Naive B cell (primary cell): ENCODE measurements around the gene RNF157. TPM values are rescaled to one million over a fixed set of nuclear protein-coding genes. Genes with fewer than 3 reads are reported as not detected.
"Not testable (repeated sequence)": the region's sequence is repeated elsewhere in the genome, so short reads cannot be mapped to it uniquely, and the experiment has no call there.

Experiments used
- ATAC-seq, 2 donors: fragments of 150-1000 bp; cut with Tn5 transposase; 2 replicates each; pipeline ENCODE4 v1.10.0; 2021; ENCODE audit warnings: low read depth in 2 of 2, mild to moderate bottlenecking in 2 of 2, moderate library complexity in 2 of 2
- DNase-seq: peaks from one replicate; pipeline ENCODE4 v3.0.0; 2022
- H3K27ac Mint-ChIP-seq, 6 donors: one replicate each; pipeline ENCODE4 v1.8.0; 2020 to 2022; ENCODE audit warnings: mild to moderate bottlenecking in 6 of 6, mixed read lengths in 6 of 6, moderate library complexity in 5 of 6, inconsistent platforms in 2 of 6
- H3K27me3 Mint-ChIP-seq, 3 donors: one replicate each; pipeline ENCODE4 v1.8.0; 2021 to 2022; ENCODE audit warnings: mixed read lengths in 3 of 3, mild to moderate bottlenecking in 1 of 3
- H3K36me3 Mint-ChIP-seq, 2 donors: one replicate each; pipeline ENCODE4 v1.8.0; 2020 to 2022; ENCODE audit warnings: mixed read lengths in 2 of 2, inconsistent platforms in 1 of 2, mild to moderate bottlenecking in 1 of 2
- H3K4me1 Mint-ChIP-seq, 3 donors: one replicate each; pipeline ENCODE4 v1.8.0; 2020 to 2022; ENCODE audit warnings: mixed read lengths in 3 of 3, inconsistent platforms in 1 of 3, mild to moderate bottlenecking in 1 of 3, moderate library complexity in 1 of 3
- H3K4me3 Mint-ChIP-seq, 8 donors: one replicate each; pipeline ENCODE4 v1.8.0; 2020 to 2022; ENCODE audit warnings: mild to moderate bottlenecking in 8 of 8, mixed read lengths in 8 of 8, moderate library complexity in 8 of 8, inconsistent platforms in 2 of 8
- H3K9me3 Mint-ChIP-seq, 7 donors: one replicate each; pipeline ENCODE4 v1.8.0; 2020 to 2022; ENCODE audit warnings: mixed read lengths in 7 of 7, mild to moderate bottlenecking in 5 of 7, inconsistent platforms in 2 of 7, moderate library complexity in 1 of 7
- polyA plus RNA-seq, 6 donors: library from polyadenylated mRNA; unstranded; fragments of 300-500 nt; fragmentation: Illumina TruSeq; gene quantifications; one replicate each; pipeline ENCODE4 v1.2.3, GENCODE V29; 2021; ENCODE audit warnings: low read depth in 6 of 6

RNF157 gene
- polyA plus RNA-seq, 6 donors from 2014 or later, result 0.09 to 0.71 (median 0.22) TPM; not detected in 1

- H3K27me3 Mint-ChIP-seq, result no peaks in the 10 kb centered on the region
- ATAC-seq (no peak), DNase-seq (peak; percentile 38)
- no peaks in the 10 kb centered on the region for H3K9me3 Mint-ChIP-seq
- no peaks in the 10 kb centered on the region for H3K36me3 Mint-ChIP-seq
- H3K4me1 Mint-ChIP-seq, result peaks cover 42 to 79% (median 71%) of the 10 kb centered on the region in 3 donors
- H3K27ac Mint-ChIP-seq, result peak overlapping the region; percentile 98 to 100 (median 99)
- peak overlapping the region; percentile 86 to 95 (median 92) for H3K4me3 Mint-ChIP-seq
Observed at GRCh38 chr17:76266244-76266938, 26.1 kb upstream of the RNF157 start.

GRCh38 chr17:76265624-76266243, 25.4 kb upstream of the RNF157 start:
- peak in 1 of 2 donors; percentile 2 for ATAC-seq
- Mint-ChIP-seq H3K27ac (peak overlapping the region; percentile 98 to 100 (median 99)), H3K4me1 (peaks cover 42 to 77% (median 68%) of the 10 kb centered on the region in 3 donors), H3K36me3 (no peaks in the 10 kb centered on the region), H3K4me3 (peak overlapping the region; percentile 86 to 95 (median 92)), H3K27me3 (no peaks in the 10 kb centered on the region), H3K9me3 (no peaks in the 10 kb centered on the region)
- DNase-seq, result peak; percentile 45

DNA sequence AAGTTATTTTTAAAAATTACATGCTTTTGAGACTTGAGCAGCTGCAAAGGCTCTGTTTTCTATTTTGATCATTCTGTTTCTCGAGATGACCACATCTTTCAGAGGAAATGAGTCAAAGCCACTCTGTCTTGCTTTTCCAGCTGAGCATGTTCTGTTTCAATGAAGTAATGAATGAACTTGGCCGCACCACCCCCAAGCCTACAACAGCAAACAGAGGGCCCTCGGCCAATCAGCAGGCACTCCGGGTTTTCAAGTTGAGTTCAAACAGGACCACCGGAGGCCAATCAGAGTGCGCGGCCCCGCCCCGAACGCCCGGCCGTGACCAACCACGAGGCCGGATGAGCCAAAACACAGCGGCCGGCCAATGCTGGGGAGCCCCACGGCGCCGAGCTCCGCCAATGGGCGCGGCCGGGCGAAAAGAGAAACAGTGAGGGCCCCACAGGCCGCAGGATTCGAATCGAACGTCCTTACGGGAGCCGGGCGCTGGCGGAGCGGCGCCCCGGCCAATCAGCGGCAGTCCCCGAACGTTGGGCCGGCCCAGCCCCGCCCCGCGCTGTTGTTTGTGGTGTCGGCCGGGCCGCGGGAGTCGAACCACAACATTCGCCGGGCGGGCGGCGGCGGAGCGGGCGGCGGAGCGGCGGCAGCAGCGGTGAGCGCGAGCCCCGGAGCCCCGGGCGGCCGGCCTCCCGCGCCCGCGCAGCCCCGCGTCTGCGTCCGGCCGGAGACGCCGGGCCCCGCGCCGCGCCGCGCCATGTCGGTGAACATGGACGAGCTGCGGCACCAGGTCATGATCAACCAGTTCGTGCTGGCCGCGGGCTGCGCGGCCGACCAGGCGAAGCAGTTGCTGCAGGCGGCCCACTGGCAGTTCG, 24.7 kb upstream of the RNF157 start, which contains the start of gene UBALD2:
Gene UBALD2, plus strand, starts transcription at position 594 of the 869 bp plus-strand sequence. Its CDS starts 158 bp downstream, at position 752.
- no peaks in the 10 kb centered on the region for H3K9me3 Mint-ChIP-seq
- no peaks in the 10 kb centered on the region for H3K36me3 Mint-ChIP-seq
- ATAC-seq, result peak; percentile 73 to 77
- peak within 1 kb of the TSS; percentile 98 to 100 (median 99) for H3K27ac Mint-ChIP-seq
- H3K27me3 Mint-ChIP-seq, result no peaks in the 10 kb centered on the region
- H3K4me1 Mint-ChIP-seq, result peaks cover 43 to 81% (median 72%) of the 10 kb centered on the region in 3 donors
- peak within 1 kb of the TSS; percentile 86 to 95 (median 92) for H3K4me3 Mint-ChIP-seq
- peak; percentile 99 for DNase-seq

- DNase-seq (no peak), ATAC-seq (no peak)
- H3K27me3 Mint-ChIP-seq, result no peaks in the 10 kb centered on the region
- peak overlapping the region; percentile 66 to 91 (median 86) for H3K4me3 Mint-ChIP-seq
- H3K4me1 Mint-ChIP-seq, result peaks cover 43 to 81% (median 72%) of the 10 kb centered on the region in 3 donors
- H3K27ac Mint-ChIP-seq, result peak overlapping the region; percentile 47 to 99 (median 90)
- no peaks in the 10 kb centered on the region for H3K9me3 Mint-ChIP-seq
- H3K36me3 Mint-ChIP-seq, result no peaks in the 10 kb centered on the region
Observed at GRCh38 chr17:76264425-76264754, 24.1 kb upstream of the RNF157 start.

DNA sequence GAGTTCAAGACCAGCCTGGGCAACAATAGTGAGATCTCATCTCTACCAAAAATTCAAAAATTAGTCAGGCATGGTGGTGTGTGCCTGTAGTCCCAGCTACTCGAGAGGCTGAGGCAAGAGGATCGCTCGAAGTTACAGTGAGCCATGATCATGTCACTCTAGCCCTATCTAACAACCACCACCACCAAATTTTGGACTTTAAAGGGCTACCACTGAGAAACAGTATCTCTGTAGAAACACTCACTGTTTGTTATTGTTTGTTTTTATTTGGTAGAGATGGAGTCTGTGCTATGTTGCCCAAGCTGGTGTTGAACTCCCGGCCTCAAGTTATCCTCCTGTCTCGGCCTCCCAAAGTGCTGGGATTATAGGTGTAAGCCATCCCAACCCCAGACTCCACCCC, 23.6 kb upstream of the RNF157 start:
- no peaks in the 10 kb centered on the region for H3K36me3 Mint-ChIP-seq
- peak overlapping the region in 4 of 8 donors; percentile 0 to 90 (median 46) for H3K4me3 Mint-ChIP-seq
- no peaks in the 10 kb centered on the region for H3K27me3 Mint-ChIP-seq
- H3K4me1 Mint-ChIP-seq, result peaks cover 39 to 77% (median 68%) of the 10 kb centered on the region in 3 donors
- DNase-seq (no peak), ATAC-seq (no peak)
- H3K9me3 Mint-ChIP-seq, result no peaks in the 10 kb centered on the region
- H3K27ac Mint-ChIP-seq, result peak overlapping the region; percentile 19 to 99 (median 87)

DNA sequence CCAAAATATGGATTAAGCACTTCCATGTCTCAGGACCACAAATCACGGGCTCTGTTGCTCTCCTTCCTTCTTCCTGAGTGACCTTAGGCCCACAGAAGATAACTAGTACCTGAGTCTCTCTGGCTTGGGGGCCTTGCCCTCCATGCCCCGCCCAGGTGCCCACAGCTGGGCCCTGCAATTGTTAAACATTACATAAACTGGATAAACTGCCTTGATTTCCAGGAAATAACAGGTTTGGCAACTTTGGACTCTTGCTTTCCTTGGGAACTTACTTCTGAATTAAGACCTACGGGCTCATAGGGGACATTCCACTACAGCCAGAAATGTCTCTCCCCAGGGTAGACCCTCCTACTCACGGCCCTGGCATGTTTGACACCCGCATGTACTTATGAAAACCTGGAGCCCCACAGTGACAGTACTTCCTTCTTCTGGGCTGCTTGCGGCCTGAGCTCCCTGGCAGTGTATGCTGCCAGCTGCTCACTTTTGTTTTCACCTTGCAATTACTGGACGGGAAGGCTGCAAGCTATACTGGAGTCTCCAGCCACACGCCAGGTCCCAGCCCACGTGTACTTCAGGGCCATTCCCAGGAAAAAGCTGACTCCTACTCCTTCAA, 22.5 kb upstream of the RNF157 start:
- no peaks in the 10 kb centered on the region for H3K27me3 Mint-ChIP-seq
- ATAC-seq (peak; percentile 13 to 14), DNase-seq (peak; percentile 58)

GRCh38 chr17:76261421-76262215, 21.3 kb upstream of the RNF157 start:
- Mint-ChIP-seq H3K4me3 (peak overlapping the region in 7 of 8 donors; percentile 15 to 80 (median 74)), H3K36me3 (no peaks in the 10 kb centered on the region), H3K27me3 (no peaks in the 10 kb centered on the region), H3K27ac (peak overlapping the region in 5 of 6 donors; percentile 53 to 89 (median 67)), H3K4me1 (peaks cover 35 to 57% (median 47%) of the 10 kb centered on the region in 3 donors), H3K9me3 (no peaks in the 10 kb centered on the region)
- DNase-seq (peak; percentile 27), ATAC-seq (no peak)

More for the DNA sequence above, 22.5 kb upstream of the RNF157 start:
- Mint-ChIP-seq H3K27ac (peak overlapping the region; percentile 80 to 94 (median 90)), H3K4me1 (peaks cover 34 to 67% (median 58%) of the 10 kb centered on the region in 3 donors), H3K4me3 (peak overlapping the region; percentile 27 to 90 (median 76)), H3K36me3 (no peaks in the 10 kb centered on the region), H3K9me3 (no peaks in the 10 kb centered on the region)

GRCh38 chr17:76260669-76261068, 20.4 kb upstream of the RNF157 start:
- Mint-ChIP-seq H3K9me3 (no peaks in the 10 kb centered on the region), H3K36me3 (no peaks in the 10 kb centered on the region), H3K27me3 (no peaks in the 10 kb centered on the region), H3K4me3 (peak overlapping the region in 4 of 8 donors; percentile 12 to 49 (median 22)), H3K27ac (peak overlapping the region in 3 of 6 donors; percentile 2 to 9 (median 5)), H3K4me1 (peaks cover 37 to 61% (median 44%) of the 10 kb centered on the region in 3 donors)
- ATAC-seq (no peak), DNase-seq (no peak)

DNA sequence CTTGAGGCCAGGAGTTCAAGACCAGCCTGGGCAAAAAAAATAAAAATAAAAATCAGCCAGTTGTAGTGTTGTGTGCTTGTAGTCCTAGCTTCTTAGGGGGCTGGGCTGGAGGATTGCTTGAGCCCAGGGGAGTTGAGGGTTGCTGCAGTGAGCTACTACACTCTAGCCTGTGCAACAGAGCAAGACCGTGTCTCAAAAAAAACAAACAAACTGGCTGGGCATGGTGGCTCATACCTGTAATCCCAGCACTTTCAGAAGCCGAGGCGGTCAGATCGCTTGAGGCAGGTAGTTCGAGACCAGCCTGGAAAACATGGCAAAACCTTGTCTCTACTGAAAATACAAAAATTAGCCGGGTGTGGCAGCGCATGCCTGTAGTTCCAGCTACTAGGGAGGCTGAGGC, 19.9 kb upstream of the RNF157 start:
- Mint-ChIP-seq H3K4me3 (peak overlapping the region in 4 of 8 donors; percentile 16 to 37 (median 24)), H3K36me3 (no peaks in the 10 kb centered on the region), H3K27me3 (no peaks in the 10 kb centered on the region), H3K27ac (peak overlapping the region in 4 of 6 donors; percentile 5 to 72 (median 37)), H3K4me1 (peaks cover 37 to 66% (median 44%) of the 10 kb centered on the region in 3 donors), H3K9me3 (no peaks in the 10 kb centered on the region)
- ATAC-seq, result no peak
- DNase-seq, result no peak

- not testable (repeated sequence) for DNase-seq, H3K4me3 Mint-ChIP-seq, ATAC-seq, H3K9me3 Mint-ChIP-seq, H3K27ac Mint-ChIP-seq, H3K36me3 Mint-ChIP-seq, H3K27me3 Mint-ChIP-seq
- H3K4me1 Mint-ChIP-seq, result peaks cover 30 to 56% (median 36%) of the 10 kb centered on the region in 3 donors
Observed at GRCh38 chr17:76256430-76257050, 16.2 kb upstream of the RNF157 start.

DNA sequence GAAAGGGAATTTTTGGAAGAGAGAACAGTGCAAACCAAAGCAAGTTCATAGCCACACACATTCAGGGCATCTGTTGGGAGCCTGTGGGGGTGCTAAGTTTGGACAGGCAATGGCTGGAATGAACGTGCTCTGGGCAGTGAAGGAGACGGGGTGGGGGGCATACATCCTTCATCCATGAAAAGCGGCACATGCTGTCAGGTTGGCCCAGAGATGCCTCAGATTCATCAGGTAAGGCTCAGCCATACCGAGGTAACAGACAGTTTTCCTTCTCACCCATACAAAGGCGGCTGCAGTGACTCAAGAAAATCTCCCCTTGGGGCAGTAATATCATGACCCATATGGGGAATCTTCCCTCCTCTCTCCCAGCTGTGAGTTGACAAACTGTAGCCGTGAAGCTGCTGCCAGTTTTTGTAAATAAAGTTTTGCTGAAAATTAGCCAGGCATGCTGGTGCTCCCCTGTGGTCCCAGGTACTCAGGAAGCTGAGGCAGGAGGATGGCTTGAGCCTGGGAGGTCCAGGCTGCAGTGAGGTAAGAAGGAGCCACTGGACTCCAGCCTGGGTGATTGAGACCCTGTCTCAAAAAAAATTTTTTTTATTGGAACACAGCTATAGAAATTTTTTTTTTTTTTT, 15.6 kb upstream of the RNF157 start:
- ATAC-seq, result no peak
- no peaks in the 10 kb centered on the region for H3K36me3 Mint-ChIP-seq
- no peak for DNase-seq
- H3K9me3 Mint-ChIP-seq, result peaks cover 0 to 3% (median 0%) of the 10 kb centered on the region in 7 donors
- H3K4me3 Mint-ChIP-seq, result no peak overlapping the region
- H3K4me1 Mint-ChIP-seq, result peaks cover 29 to 56% (median 36%) of the 10 kb centered on the region in 3 donors
- peak overlapping the region in 1 of 6 donors; percentile 69 for H3K27ac Mint-ChIP-seq
- no peaks in the 10 kb centered on the region for H3K27me3 Mint-ChIP-seq
